Measurements from ENCODE around the gene PTPN21.

DNA sequence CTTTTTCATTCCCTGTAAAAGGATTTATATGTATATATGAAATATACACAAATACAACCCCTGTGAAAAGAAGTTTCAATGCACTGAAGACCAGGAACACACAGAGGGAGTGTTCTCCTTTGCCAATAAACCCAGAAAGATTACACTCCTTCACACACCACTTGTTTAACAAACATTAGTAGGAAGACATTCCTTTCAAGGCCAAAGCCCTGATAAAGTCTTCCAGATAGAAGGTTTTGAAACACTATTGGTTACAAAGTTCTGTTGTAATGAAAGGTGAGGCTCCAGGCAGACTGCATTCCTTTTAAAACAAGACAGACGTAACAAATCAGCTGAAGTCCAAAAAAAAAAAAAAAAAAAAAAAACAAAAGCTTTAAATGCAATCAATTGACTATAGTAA, 81.0 kb downstream of the PTPN21 start:
- TF ChIP-seq POLR2A (IDR thresholded peaks at IDR 0.05; ENCODE audit: low read depth) = no peak
- TF ChIP-seq, protein P1, sequence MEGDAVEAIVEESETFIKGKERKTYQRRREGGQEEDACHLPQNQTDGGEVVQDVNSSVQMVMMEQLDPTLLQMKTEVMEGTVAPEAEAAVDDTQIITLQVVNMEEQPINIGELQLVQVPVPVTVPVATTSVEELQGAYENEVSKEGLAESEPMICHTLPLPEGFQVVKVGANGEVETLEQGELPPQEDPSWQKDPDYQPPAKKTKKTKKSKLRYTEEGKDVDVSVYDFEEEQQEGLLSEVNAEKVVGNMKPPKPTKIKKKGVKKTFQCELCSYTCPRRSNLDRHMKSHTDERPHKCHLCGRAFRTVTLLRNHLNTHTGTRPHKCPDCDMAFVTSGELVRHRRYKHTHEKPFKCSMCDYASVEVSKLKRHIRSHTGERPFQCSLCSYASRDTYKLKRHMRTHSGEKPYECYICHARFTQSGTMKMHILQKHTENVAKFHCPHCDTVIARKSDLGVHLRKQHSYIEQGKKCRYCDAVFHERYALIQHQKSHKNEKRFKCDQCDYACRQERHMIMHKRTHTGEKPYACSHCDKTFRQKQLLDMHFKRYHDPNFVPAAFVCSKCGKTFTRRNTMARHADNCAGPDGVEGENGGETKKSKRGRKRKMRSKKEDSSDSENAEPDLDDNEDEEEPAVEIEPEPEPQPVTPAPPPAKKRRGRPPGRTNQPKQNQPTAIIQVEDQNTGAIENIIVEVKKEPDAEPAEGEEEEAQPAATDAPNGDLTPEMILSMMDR (IDR thresholded peaks at IDR 0.05) = no peak
- TF ChIP-seq POLR2AphosphoS5 (IDR thresholded peaks at IDR 0.05) = no peak

Measured in esophagus muscularis mucosa (tissue), 3 donors.